HK-2 (cell line): ENCODE data around the gene ZNRF3.
"Not testable (repeated sequence)": the region's sequence is repeated elsewhere in the genome, so short reads cannot be mapped to it uniquely, and the experiment has no call there.

Source experiments
- DNase-seq: peaks from one replicate; pipeline ENCODE4 v3.0.0-alpha.2; 2018; ENCODE audit not compliant: unreplicated experiment

ZNRF3 gene

DNA sequence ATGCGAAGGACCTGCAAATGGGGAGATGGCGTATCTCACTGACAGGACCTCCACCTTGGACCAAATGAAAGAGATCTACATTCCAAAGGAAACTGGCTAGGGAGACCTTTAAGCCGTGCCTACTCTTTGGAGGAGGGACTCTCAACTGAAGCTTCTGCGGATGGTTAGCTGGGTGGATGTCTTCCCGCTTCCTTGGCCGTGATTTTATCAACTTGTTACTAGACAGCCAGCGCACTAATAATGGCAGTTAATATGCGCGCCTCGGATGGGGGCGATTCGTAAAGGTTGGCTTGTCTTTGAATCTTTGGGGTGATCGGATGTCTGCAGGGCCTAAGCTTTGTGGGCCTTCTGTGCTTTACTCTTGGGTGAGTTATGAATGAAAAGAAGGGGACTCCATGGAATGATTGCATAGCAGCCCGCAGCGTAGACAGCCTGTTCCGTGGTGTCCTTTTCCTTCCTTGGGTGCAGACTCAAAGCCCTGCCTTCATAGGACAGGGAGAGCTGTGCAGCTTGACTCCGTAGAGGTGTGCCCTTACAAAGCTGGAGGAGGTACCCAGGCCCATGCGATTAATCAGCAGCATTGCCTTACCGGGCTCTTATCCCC is 1.5 kb downstream of the ZNRF3 start:
- no peak for DNase-seq

DNA sequence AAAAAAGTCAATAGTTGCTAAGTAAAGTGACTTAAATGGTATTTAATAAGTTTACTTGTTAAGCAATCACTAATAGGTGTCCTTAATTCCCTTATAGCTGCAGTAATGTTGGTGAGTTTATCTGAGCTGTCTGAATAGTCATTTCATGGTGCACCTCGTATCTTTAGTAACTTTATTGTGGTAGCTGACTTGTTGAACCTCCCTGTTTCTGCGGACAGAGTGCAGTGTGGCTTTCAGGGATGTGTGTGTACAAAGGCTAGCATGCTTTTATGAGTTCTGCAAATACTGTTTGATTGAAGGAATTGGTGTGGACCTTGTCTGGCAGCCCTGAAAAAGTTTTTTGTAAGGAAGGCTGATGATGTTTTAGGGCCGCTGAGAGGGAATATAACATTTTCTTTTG is 2.6 kb downstream of the ZNRF3 start:
- no peak for DNase-seq

GRCh38 chr22:28886679-28887078 is 3.3 kb downstream of the ZNRF3 start:
- DNase-seq = not testable (repeated sequence)

- DNase-seq = no peak
Observed at GRCh38 chr22:28887725-28888459, 4.5 kb downstream of the ZNRF3 start.

DNA sequence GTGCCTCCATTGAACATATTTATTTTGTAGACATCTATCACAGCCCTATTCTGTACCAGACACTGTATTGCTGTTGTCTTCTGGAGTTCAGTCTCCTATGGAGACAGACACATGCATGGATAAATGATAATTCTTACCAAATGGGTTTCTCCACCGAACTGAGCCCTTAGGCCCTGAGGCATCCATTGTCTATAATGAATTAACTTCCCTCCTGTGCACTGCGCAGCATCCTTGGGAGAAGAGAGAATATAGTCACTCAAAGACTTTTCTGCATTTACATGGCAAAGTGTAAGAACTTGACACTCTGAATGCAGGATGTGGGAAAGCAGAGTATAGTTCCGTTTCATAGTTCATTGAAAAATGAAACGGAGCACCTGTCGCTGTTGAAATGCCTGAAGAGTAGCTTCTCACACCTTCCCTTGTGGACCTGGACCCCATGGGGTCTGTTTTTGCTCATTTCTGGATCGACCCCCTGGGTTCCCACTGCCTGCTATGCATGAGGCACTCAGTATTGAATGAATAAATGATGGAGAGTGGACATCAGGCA is 6.2 kb downstream of the ZNRF3 start:
- DNase-seq = no peak

DNA sequence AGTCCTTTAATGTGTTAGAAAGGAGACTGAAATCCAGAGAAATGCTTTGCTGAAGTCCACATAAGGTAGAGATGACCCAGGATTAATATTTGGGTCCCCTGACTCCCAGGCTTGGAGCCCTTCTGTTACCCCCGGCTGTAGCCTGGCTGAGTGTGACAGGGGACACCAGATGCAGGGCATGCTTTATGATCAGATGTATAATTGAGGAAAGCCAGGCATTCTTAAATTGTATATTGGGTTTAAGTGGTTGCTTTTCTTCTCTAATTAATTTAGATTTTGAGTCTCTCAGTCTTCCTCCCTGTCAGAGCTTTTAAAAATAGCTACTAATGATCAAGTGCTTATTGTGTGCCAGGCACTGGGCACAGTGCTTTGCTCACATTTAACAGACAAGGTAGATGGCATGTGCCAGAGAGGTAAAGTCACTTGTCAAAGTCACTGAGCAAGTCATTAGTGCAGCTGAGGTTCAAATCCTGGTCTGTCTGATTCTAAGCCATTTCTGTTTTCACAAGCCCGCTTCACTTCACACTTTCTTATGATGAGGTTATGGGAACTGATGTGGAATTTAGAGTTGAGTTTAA is 7.9 kb downstream of the ZNRF3 start:
- no peak for DNase-seq

DNA sequence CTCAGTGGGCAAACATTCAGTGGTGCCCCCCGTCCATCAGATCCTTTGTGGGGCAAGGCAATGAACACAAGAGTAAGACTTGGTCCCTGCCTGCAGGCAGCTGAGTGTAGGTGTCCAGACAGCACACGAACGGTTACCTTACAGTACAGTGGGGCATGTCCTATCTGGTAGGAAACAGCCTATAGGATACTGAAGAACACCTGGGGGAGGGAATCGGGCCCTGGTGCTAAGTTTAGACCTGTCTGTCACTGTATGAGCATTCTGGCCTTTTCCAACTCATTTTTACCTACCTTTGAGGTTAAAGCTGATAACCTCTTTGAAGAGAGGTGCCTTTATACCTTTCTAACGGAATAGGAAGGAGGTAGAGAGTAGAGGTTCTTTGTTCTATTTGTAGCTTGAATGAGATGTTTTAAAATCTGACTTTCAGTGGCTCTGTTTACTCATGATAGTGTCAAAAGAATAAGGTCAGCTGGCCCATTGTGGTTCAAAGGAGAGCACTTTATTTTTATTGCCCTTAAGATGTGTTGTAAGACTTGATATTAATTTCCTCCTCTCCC is 8.9 kb downstream of the ZNRF3 start:
- no peak for DNase-seq

GRCh38 chr22:28893810-28894209 is 10.4 kb downstream of the ZNRF3 start:
- no peak for DNase-seq

- no peak for DNase-seq
Observed at GRCh38 chr22:28894334-28894733, 11.0 kb downstream of the ZNRF3 start.

- DNase-seq = no peak
Observed at GRCh38 chr22:28894807-28895206, 11.4 kb downstream of the ZNRF3 start.

DNA sequence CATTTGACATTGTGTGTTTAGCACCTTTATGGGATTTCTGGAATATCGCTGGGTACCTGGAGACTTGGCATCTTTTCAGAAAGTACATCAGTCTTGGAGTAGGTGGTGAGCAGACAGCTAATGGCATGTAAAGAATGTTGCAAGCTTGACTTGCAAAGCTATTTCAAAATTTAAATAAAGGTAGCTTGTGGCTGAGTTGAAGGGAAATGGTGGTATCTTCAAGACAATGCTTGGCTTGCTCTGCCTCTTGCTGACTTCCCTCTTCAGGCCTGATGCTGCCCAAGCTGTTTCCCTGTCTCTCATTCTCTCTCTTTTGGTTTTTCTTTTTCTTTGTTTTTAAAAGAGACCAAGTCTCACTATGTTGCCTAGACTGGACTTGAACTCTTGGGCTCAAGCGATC is 13.2 kb downstream of the ZNRF3 start:
- no peak for DNase-seq

- DNase-seq = no peak
Observed at GRCh38 chr22:28898233-28898629, 14.9 kb downstream of the ZNRF3 start.

DNA sequence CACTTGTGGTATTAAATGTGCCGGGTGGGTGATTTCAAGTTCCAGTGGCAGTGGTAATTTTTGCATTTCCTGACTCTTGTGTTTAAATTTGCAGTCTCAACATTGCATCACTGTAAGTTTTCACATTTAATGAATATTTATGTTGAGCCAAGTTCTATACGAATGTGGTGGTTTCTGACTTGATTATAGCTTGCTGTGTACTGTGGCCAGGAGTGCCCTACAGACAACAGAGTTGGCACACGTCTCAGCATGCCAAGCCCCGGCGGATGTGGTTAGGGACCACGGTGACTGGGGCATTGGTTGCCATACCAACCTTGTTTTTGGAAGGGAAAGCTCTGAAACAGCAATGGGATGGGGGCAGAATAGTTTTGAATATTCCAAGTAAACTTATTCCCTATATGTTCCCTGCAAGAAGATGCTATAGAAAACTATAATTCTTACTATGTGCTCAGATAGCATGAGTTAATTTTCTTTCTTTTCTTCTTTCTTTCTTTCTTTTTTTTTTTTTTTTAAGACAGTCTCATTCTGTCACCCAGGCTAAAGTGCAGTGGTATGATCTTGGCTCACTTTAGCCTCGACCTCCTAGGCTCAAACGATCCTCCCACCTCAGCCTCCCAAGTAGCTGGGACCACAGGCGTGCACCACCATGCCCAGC is 16.0 kb downstream of the ZNRF3 start:
- no peak for DNase-seq

GRCh38 chr22:28900379-28900925 is 17.1 kb downstream of the ZNRF3 start:
- no peak for DNase-seq

GRCh38 chr22:28902490-28902889 is 19.1 kb downstream of the ZNRF3 start:
- no peak for DNase-seq

GRCh38 chr22:28903080-28903479 is 19.7 kb downstream of the ZNRF3 start:
- DNase-seq = no peak

DNA sequence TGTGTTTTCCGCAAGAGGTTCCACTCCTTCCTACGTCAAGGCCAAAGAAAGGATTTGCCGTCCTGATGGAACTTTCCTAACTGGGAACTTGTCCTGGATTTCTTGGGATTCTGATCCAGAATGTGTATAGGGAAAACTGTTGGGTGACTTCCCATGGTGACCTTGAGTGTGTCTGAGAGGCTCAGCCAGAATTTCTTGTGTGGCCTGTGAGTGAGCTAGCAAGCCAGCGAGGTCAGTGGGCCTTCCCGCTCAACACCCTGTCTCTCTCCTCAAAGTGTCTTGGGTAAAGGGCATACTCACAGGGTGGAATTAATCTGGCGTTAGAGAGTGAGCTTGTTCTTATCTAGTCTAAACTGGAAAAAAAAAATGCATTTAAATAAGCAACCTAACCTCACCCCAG is 20.4 kb downstream of the ZNRF3 start:
- DNase-seq = no peak

GRCh38 chr22:28904211-28904896 is 21.0 kb downstream of the ZNRF3 start:
- no peak for DNase-seq

DNA sequence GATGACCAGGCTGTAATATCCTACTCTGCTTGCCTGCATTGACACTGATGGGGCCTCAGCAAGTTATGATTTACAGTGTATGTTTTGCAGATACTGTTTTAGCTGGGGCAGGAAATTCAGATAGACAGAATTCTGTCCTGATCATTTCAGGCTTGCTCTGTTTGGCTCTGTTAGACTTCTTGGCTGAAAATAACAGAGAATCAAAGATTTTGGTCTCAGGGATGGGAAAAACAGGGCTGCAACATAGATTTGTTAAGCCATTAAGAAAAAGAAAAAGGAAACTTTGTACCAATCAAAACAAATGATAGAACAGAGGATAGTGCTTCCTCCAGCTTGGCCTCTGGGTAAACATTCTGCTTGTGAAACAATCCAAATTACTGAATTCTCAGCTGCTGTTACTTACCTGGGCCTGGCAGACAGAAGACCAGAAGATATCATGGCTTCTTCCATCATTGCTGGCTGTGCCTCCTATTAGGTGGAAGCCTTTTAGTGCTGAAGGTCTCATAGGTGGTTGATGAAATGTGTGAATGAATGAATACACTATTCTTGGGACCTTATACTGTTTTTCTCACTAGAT is 22.0 kb downstream of the ZNRF3 start:
- DNase-seq = no peak

GRCh38 chr22:28906312-28906711 is 22.9 kb downstream of the ZNRF3 start:
- DNase-seq = no peak
